Astrocyte (in vitro differentiated cells and primary cell): ENCODE results near the gene C15orf61.

Source experiments
- EZH2 ChIP-seq: IDR thresholded peaks from 2 replicates; pipeline ENCODE4 v1.6.1; 2012; ENCODE audit warnings: mild to moderate bottlenecking, low read length, inconsistent platforms; ENCODE audit not compliant: insufficient read depth
- TF ChIP-seq, protein P1 (sequence below): IDR thresholded peaks from 2 replicates; pipeline ENCODE4 v1.5.1; 2011; ENCODE audit warnings: low read depth, mild to moderate bottlenecking, inconsistent platforms, low read length, moderate library complexity; ENCODE audit not compliant: insufficient read depth

DNA sequence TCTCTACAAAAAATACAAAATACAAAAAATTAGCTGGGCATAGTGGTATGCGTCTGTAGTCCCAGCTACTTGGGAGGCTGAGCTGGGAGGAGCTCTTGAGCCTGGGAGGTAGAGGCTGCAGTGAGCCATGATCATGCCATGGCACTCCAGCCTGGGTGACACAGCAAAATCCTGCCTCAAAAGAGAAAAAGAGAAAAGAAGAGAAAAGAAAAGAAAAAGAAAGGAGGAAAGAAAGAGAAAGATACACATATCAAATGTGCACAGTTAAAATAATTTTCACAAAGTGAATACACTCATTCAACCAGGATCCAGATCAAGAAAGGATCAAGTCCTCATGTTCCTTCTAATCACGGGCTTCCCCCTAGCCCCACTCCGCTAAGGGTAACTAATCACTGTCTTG, 5.8 kb upstream of the C15orf61 start:
- TF ChIP-seq, protein P1, sequence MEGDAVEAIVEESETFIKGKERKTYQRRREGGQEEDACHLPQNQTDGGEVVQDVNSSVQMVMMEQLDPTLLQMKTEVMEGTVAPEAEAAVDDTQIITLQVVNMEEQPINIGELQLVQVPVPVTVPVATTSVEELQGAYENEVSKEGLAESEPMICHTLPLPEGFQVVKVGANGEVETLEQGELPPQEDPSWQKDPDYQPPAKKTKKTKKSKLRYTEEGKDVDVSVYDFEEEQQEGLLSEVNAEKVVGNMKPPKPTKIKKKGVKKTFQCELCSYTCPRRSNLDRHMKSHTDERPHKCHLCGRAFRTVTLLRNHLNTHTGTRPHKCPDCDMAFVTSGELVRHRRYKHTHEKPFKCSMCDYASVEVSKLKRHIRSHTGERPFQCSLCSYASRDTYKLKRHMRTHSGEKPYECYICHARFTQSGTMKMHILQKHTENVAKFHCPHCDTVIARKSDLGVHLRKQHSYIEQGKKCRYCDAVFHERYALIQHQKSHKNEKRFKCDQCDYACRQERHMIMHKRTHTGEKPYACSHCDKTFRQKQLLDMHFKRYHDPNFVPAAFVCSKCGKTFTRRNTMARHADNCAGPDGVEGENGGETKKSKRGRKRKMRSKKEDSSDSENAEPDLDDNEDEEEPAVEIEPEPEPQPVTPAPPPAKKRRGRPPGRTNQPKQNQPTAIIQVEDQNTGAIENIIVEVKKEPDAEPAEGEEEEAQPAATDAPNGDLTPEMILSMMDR, result no peak
- TF ChIP-seq EZH2, result no peak
